Osteocyte (in vitro differentiated cells): Measurements from ENCODE around the gene IGSF3. TPM values are rescaled to one million over a fixed set of nuclear protein-coding genes. Genes with fewer than 3 reads are reported as not detected.

ENCODE experiments used
- DNase-seq: peaks from one replicate; pipeline ENCODE4 v3.0.0; 2021; ENCODE audit warnings: mixed read lengths; ENCODE audit not compliant: unreplicated experiment; ENCODE audit errors: extremely low spot score
- H3K27ac Mint-ChIP-seq: one replicate; pipeline ENCODE4 v1.8.0; 2021; ENCODE audit warnings: mild to moderate bottlenecking, mixed read lengths; ENCODE audit not compliant: unreplicated experiment
- H3K27me3 Mint-ChIP-seq: one replicate; pipeline ENCODE4 v1.8.0; 2021; ENCODE audit warnings: mixed read lengths; ENCODE audit not compliant: unreplicated experiment
- H3K36me3 Mint-ChIP-seq: one replicate; pipeline ENCODE4 v1.8.0; 2021; ENCODE audit warnings: mixed read lengths; ENCODE audit not compliant: unreplicated experiment
- H3K4me1 Mint-ChIP-seq: one replicate; pipeline ENCODE4 v1.8.0; 2021; ENCODE audit warnings: mixed read lengths; ENCODE audit not compliant: unreplicated experiment
- H3K4me3 Mint-ChIP-seq: one replicate; pipeline ENCODE4 v1.8.0; 2021; ENCODE audit warnings: mild to moderate bottlenecking, moderate library complexity, mixed read lengths; ENCODE audit not compliant: unreplicated experiment
- H3K9me3 Mint-ChIP-seq: one replicate; pipeline ENCODE4 v1.8.0; 2021; ENCODE audit warnings: mixed read lengths; ENCODE audit not compliant: unreplicated experiment
- CTCF ChIP-seq: fragments of 200-600 bp; sonication (generic); IDR thresholded peaks from 2 replicates; pipeline ENCODE4 v1.5.0; 2021; ENCODE audit warnings: antibody characterized with exemption, mild to moderate bottlenecking, moderate library complexity
- total RNA-seq: library from RNA; stranded (reverse); gene quantifications from 2 replicates; pipeline ENCODE4 v1.2.1, GENCODE V29; 2021

Gene IGSF3
- total RNA-seq, 1 donor from 2014 or later: 43.2 TPM

- peak overlapping the region; percentile 63 for H3K4me3 Mint-ChIP-seq
- H3K9me3 Mint-ChIP-seq: no peaks in the 10 kb centered on the region
- H3K27me3 Mint-ChIP-seq: peaks cover 7% of the 10 kb centered on the region
- TF ChIP-seq CTCF: no peak
- no peak overlapping the region for H3K27ac Mint-ChIP-seq
- no peak for DNase-seq
- peaks cover 39% of the 10 kb centered on the region for H3K4me1 Mint-ChIP-seq
- peaks cover 3% of the 10 kb centered on the region for H3K36me3 Mint-ChIP-seq
Measured at GRCh38 chr1:116668277-116668676, 744 bp upstream of the IGSF3 start.

GRCh38 chr1:116667078-116667574 lies 407 bp downstream of the IGSF3 start:
- Mint-ChIP-seq H3K9me3 (no peaks in the 10 kb centered on the region), H3K36me3 (peaks cover 3% of the 10 kb centered on the region), H3K27ac (no peak overlapping the region), H3K4me3 (peak overlapping the region; percentile 82), H3K27me3 (peaks cover 7% of the 10 kb centered on the region), H3K4me1 (peaks cover 38% of the 10 kb centered on the region)
- DNase-seq: no peak
- TF ChIP-seq CTCF: no peak

GRCh38 chr1:116666187-116667077 lies 1.1 kb downstream of the IGSF3 start:
- no peak overlapping the region for H3K27ac Mint-ChIP-seq
- H3K36me3 Mint-ChIP-seq: peaks cover 3% of the 10 kb centered on the region
- no peak for DNase-seq
- H3K27me3 Mint-ChIP-seq: peaks cover 7% of the 10 kb centered on the region
- H3K9me3 Mint-ChIP-seq: no peaks in the 10 kb centered on the region
- H3K4me3 Mint-ChIP-seq: peak overlapping the region; percentile 82
- TF ChIP-seq CTCF: no peak
- peaks cover 32% of the 10 kb centered on the region for H3K4me1 Mint-ChIP-seq

- Mint-ChIP-seq H3K9me3 (no peaks in the 10 kb centered on the region), H3K4me3 (no peak overlapping the region), H3K36me3 (peaks cover 3% of the 10 kb centered on the region), H3K27ac (no peak overlapping the region), H3K27me3 (peaks cover 6% of the 10 kb centered on the region), H3K4me1 (peaks cover 22% of the 10 kb centered on the region)
- no peak for DNase-seq
- no peak for TF ChIP-seq CTCF
Measured at GRCh38 chr1:116664978-116665371, 2.6 kb downstream of the IGSF3 start.

GRCh38 chr1:116664366-116664977 lies 3.1 kb downstream of the IGSF3 start:
- no peak for TF ChIP-seq CTCF
- Mint-ChIP-seq H3K27ac (no peak overlapping the region), H3K9me3 (no peaks in the 10 kb centered on the region), H3K36me3 (peaks cover 3% of the 10 kb centered on the region), H3K4me1 (peaks cover 22% of the 10 kb centered on the region), H3K4me3 (no peak overlapping the region), H3K27me3 (peaks cover 4% of the 10 kb centered on the region)
- DNase-seq: no peak
